Neural progenitor cell (in vitro differentiated cells): Measurements from ENCODE around the gene PRCC. TPM values are rescaled to one million over a fixed set of nuclear protein-coding genes. Genes with fewer than 3 reads are reported as not detected.

Source experiments
- DNase-seq: peaks from one replicate; pipeline ENCODE4 v3.0.0-alpha.2; 2016; ENCODE audit warnings: low spot score
- H2AFZ ChIP-seq: fragments of 200-600 bp; sonication (generic); replicated peaks from 2 replicates; pipeline ENCODE4 v1.6.1; 2016; ENCODE audit warnings: antibody characterized with exemption
- H3F3A ChIP-seq: fragments of 200-600 bp; sonication (generic); 2 replicates; pipeline ENCODE4 v1.6.1; 2016; ENCODE audit warnings: antibody characterized with exemption, low read depth
- H3K27ac ChIP-seq: fragments of 200-600 bp; sonication (generic); 2 replicates; pipeline ENCODE4 v1.5.1; 2016; ENCODE audit warnings: mild to moderate bottlenecking
- H3K27me3 ChIP-seq: fragments of 200-600 bp; sonication (generic); 2 replicates; pipeline ENCODE4 v1.6.1; 2016; ENCODE audit warnings: mild to moderate bottlenecking, moderate library complexity
- H3K36me3 ChIP-seq: fragments of 200-600 bp; sonication (generic); 2 replicates; pipeline ENCODE4 v1.5.1; 2016
- H3K4me1 ChIP-seq: fragments of 200-600 bp; sonication (generic); 2 replicates; pipeline ENCODE4 v1.6.1; 2016; ENCODE audit warnings: mixed run types
- H3K4me2 ChIP-seq: fragments of 200-600 bp; sonication (generic); 2 replicates; pipeline ENCODE4 v1.6.1; 2016
- H3K4me3 ChIP-seq: fragments of 200-600 bp; sonication (generic); 2 replicates; pipeline ENCODE4 v1.5.1; 2016
- H3K79me2 ChIP-seq: fragments of 200-600 bp; sonication (generic); 2 replicates; pipeline ENCODE4 v1.6.1; 2016; ENCODE audit warnings: low read depth
- H3K9ac ChIP-seq: fragments of 200-600 bp; sonication (generic); 2 replicates; pipeline ENCODE4 v1.6.1; 2016
- H3K9me3 ChIP-seq: fragments of 200-600 bp; sonication (generic); 2 replicates; pipeline ENCODE4 v1.5.1; 2016; ENCODE audit warnings: low read depth
- H4K20me1 ChIP-seq: fragments of 200-600 bp; sonication (generic); 2 replicates; pipeline ENCODE4 v1.6.1; 2016; ENCODE audit warnings: low read depth
- H3K27ac Mint-ChIP-seq: 3 replicates; pipeline ENCODE4 v1.8.0; 2021; ENCODE audit warnings: mixed read lengths
- H3K27me3 Mint-ChIP-seq: 2 replicates; pipeline ENCODE4 v1.8.0; 2022; ENCODE audit warnings: low read depth, mild to moderate bottlenecking, inconsistent platforms, moderate library complexity, mixed read lengths; ENCODE audit not compliant: insufficient read depth
- H3K36me3 Mint-ChIP-seq: 3 replicates; pipeline ENCODE4 v1.8.0; 2021; ENCODE audit warnings: mixed read lengths
- H3K4me1 Mint-ChIP-seq: 3 replicates; pipeline ENCODE4 v1.8.0; 2021; ENCODE audit warnings: mixed read lengths
- H3K4me3 Mint-ChIP-seq: 3 replicates; pipeline ENCODE4 v1.8.0; 2021; ENCODE audit warnings: mild to moderate bottlenecking, moderate library complexity, mixed read lengths
- H3K9me3 Mint-ChIP-seq: 3 replicates; pipeline ENCODE4 v1.8.0; 2020; ENCODE audit warnings: mixed read lengths
- EZH2 ChIP-seq: fragments of 200-600 bp; sonication (generic); IDR thresholded peaks from 2 replicates; pipeline ENCODE4 v1.6.1; 2017; ENCODE audit warnings: antibody characterized with exemption, mild to moderate bottlenecking, moderate library complexity
- EZH2phosphoT487 ChIP-seq: fragments of 200-600 bp; sonication (generic); IDR thresholded peaks from 2 replicates; pipeline ENCODE4 v1.6.1; 2017; ENCODE audit warnings: antibody characterized with exemption
- total RNA-seq: library from RNA; depleted of rRNA; stranded (reverse); fragments of >200 nt; gene quantifications from 2 replicates; pipeline ENCODE4 v1.2.3, GENCODE V29; 2015; ENCODE audit warnings: low replicate concordance
- TF ChIP-seq, protein P1 (sequence below): fragments of 200-600 bp; sonication (generic); IDR thresholded peaks from 2 replicates; pipeline ENCODE4 v1.5.1; 2017; ENCODE audit warnings: antibody characterized with exemption, mild to moderate bottlenecking

PRCC gene
- total RNA-seq, 1 donor from 2014 or later, result 30.1 TPM

DNA sequence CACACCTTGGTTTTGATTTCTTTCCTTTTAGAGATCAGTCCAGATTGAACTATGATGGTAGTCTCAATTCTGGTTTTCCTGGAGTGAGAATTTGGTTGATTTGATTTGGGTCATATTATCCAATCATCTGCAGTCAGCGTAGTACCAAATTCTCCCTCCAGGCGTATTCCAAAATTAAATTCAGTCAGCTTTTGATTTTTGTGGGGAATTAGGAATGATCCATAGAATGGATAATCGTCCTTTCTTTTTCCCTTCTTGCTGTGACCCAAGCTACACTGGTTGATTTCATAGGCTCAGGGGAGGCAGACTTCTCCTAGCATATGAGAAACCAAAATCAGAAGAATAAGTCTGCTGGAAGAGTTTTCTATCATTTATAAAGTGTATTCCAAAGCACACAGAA is 4.9 kb downstream of the PRCC start:
- peaks cover 98% of the 10 kb centered on the region for H3K79me2 ChIP-seq
- no peak for DNase-seq
- H3K4me1 ChIP-seq, result peaks cover 17% of the 10 kb centered on the region
- no peak overlapping the region for H3K4me2 ChIP-seq
- H3K4me3 Mint-ChIP-seq, result no peak overlapping the region
- no peak overlapping the region for H3K4me3 ChIP-seq
- H3K9ac ChIP-seq, result peak overlapping the region; percentile 9
- peaks cover 23% of the 10 kb centered on the region for H3K36me3 Mint-ChIP-seq
- no peaks in the 10 kb centered on the region for H3K9me3 Mint-ChIP-seq
- H3K27ac Mint-ChIP-seq, result no peak overlapping the region
- peaks cover 16% of the 10 kb centered on the region for H3F3A ChIP-seq
- H3K9me3 ChIP-seq, result no peaks in the 10 kb centered on the region
- H3K27me3 Mint-ChIP-seq, result no peaks in the 10 kb centered on the region
- H3K4me1 Mint-ChIP-seq, result peaks cover 30% of the 10 kb centered on the region
- H3K27ac ChIP-seq, result no peak overlapping the region
- TF ChIP-seq EZH2phosphoT487 (no peak), EZH2 (no peak)
- TF ChIP-seq, protein P1, sequence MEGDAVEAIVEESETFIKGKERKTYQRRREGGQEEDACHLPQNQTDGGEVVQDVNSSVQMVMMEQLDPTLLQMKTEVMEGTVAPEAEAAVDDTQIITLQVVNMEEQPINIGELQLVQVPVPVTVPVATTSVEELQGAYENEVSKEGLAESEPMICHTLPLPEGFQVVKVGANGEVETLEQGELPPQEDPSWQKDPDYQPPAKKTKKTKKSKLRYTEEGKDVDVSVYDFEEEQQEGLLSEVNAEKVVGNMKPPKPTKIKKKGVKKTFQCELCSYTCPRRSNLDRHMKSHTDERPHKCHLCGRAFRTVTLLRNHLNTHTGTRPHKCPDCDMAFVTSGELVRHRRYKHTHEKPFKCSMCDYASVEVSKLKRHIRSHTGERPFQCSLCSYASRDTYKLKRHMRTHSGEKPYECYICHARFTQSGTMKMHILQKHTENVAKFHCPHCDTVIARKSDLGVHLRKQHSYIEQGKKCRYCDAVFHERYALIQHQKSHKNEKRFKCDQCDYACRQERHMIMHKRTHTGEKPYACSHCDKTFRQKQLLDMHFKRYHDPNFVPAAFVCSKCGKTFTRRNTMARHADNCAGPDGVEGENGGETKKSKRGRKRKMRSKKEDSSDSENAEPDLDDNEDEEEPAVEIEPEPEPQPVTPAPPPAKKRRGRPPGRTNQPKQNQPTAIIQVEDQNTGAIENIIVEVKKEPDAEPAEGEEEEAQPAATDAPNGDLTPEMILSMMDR, result no peak
- no peak overlapping the region for H2AFZ ChIP-seq
- peaks cover 84% of the 10 kb centered on the region for H4K20me1 ChIP-seq
- H3K27me3 ChIP-seq, result no peaks in the 10 kb centered on the region
- H3K36me3 ChIP-seq, result no peaks in the 10 kb centered on the region

DNA sequence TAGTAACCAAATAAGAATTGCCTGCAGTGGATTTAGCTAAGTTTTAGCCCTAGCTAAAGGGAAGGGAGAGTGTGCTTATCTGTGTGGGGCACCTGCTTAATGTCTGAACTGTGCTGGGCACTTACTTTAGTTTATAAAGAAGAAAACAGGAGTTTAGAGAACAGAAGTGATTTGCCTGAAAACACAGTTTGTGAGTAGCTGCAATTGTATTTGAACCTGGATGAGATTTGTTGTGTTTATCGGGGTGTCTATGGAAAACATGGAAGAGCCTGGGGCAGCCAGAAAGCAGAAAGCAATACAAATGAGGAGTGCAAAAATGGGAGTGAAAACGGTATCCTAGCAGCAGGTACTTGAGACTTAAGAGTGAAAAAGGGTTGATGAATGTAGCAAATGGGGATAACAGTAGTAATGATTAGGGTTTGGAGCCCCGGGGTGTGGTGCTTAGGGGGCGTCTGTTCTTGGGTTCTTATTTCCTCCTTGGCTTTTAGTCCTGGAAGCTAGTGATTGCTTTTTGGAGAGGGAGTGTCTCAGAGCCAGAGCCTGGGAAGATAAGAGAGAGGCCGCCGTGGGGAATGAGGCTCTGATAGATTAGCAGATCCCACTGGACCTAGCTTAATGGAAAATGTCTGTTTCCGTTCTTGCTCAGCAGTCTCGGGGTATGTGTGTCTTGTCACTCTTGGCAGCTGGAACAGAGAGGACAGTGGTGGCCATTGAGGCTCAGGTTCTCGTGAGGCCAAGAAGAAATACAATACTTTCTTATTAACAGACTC is 5.6 kb downstream of the PRCC start:
- Histone ChIP-seq H4K20me1 (peaks cover 91% of the 10 kb centered on the region), H3K4me2 (no peak overlapping the region), H3K4me1 (peaks cover 17% of the 10 kb centered on the region), H3K9me3 (no peaks in the 10 kb centered on the region), H3K79me2 (peaks cover 99% of the 10 kb centered on the region), H3F3A (peaks cover 16% of the 10 kb centered on the region), H3K36me3 (no peaks in the 10 kb centered on the region), H2AFZ (no peak overlapping the region), H3K4me3 (no peak overlapping the region), H3K27me3 (no peaks in the 10 kb centered on the region), H3K9ac (peak overlapping the region; percentile 9), H3K27ac (no peak overlapping the region)
- H3K4me3 Mint-ChIP-seq, result no peak overlapping the region
- DNase-seq, result no peak
- TF ChIP-seq EZH2, result no peak
- no peak overlapping the region for H3K27ac Mint-ChIP-seq
- H3K36me3 Mint-ChIP-seq, result peaks cover 23% of the 10 kb centered on the region
- H3K4me1 Mint-ChIP-seq, result peaks cover 30% of the 10 kb centered on the region
- no peaks in the 10 kb centered on the region for H3K9me3 Mint-ChIP-seq
- no peaks in the 10 kb centered on the region for H3K27me3 Mint-ChIP-seq

DNA sequence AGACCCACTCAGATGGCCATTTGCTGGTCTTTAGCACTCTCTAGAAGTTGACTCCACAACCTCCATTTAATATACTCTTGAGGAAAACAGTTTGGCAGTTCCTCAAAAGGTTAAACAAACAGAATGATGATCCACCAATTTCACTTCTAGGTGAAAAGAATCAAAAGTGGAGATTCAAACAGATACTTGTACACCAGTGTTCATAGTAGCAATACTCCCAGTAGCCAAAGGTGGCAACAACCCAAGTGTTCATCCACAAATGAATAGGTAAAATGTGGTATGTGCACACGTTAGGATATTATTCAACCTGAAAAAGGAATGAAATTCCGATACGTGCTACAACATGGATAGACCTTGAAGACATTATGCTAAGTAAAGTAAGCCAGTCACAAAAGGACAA is 6.3 kb downstream of the PRCC start:
- no peaks in the 10 kb centered on the region for H3K27me3 ChIP-seq
- H3K4me1 ChIP-seq, result peaks cover 15% of the 10 kb centered on the region
- peaks cover 99% of the 10 kb centered on the region for H3K79me2 ChIP-seq
- Mint-ChIP-seq H3K27me3 (no peaks in the 10 kb centered on the region), H3K27ac (no peak overlapping the region), H3K4me1 (peaks cover 27% of the 10 kb centered on the region), H3K9me3 (no peaks in the 10 kb centered on the region), H3K36me3 (peaks cover 26% of the 10 kb centered on the region), H3K4me3 (no peak overlapping the region)
- no peak overlapping the region for H3K4me2 ChIP-seq
- no peaks in the 10 kb centered on the region for H3K36me3 ChIP-seq
- no peak overlapping the region for H3K27ac ChIP-seq
- H3F3A ChIP-seq, result peaks cover 12% of the 10 kb centered on the region
- H3K9me3 ChIP-seq, result no peaks in the 10 kb centered on the region
- TF ChIP-seq, protein P1, result peak; percentile 11
- no peak for TF ChIP-seq EZH2phosphoT487
- no peak for TF ChIP-seq EZH2
- H2AFZ ChIP-seq, result no peak overlapping the region
- H4K20me1 ChIP-seq, result peaks cover 89% of the 10 kb centered on the region
- no peak overlapping the region for H3K9ac ChIP-seq
- no peak overlapping the region for H3K4me3 ChIP-seq
- no peak for DNase-seq

DNA sequence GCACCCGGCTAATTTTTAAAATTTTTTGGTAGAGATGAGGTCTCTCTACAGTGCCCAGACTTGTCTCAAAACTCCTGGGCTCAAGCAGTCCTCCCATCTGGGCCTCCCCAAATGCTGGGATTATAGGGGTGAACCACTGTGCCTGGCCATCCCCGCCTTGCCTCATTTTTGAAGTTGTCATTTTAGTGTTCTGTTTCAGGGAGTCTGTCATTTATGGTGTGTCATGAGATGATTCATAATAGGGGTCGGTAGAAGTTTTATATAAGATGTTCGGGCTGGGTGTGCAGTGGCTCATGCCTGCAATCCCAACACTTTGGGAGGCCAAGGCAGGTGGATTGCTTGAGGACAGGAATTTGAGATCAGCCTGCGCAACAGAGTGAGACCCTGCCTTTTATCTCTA is 8.5 kb downstream of the PRCC start:
- H3K4me3 Mint-ChIP-seq, result no peak overlapping the region
- Histone ChIP-seq H3K36me3 (no peaks in the 10 kb centered on the region), H4K20me1 (peaks cover 79% of the 10 kb centered on the region), H3K9me3 (no peaks in the 10 kb centered on the region), H3K79me2 (peaks cover 99% of the 10 kb centered on the region), H3K9ac (no peak overlapping the region), H2AFZ (no peak overlapping the region), H3K4me1 (no peaks in the 10 kb centered on the region), H3F3A (peaks cover 7% of the 10 kb centered on the region), H3K27me3 (no peaks in the 10 kb centered on the region), H3K27ac (no peak overlapping the region), H3K4me2 (no peak overlapping the region), H3K4me3 (no peak overlapping the region)
- H3K36me3 Mint-ChIP-seq, result peaks cover 22% of the 10 kb centered on the region
- TF ChIP-seq, protein P1, result no peak
- TF ChIP-seq EZH2 (no peak), EZH2phosphoT487 (no peak)
- DNase-seq, result no peak
- H3K27me3 Mint-ChIP-seq, result no peaks in the 10 kb centered on the region
- no peaks in the 10 kb centered on the region for H3K9me3 Mint-ChIP-seq
- H3K4me1 Mint-ChIP-seq, result peaks cover 14% of the 10 kb centered on the region
- no peak overlapping the region for H3K27ac Mint-ChIP-seq
